GM19238 (cell line): ENCODE measurements around the gene CNBD2.
A peak's percentile ranks its signal among the peaks of the same experiment; 100 is the strongest.
"Not testable (repeated sequence)": the region's sequence is repeated elsewhere in the genome, so short reads cannot be mapped to it uniquely, and the experiment has no call there.

Source experiments
- DNase-seq: peaks from one replicate; pipeline ENCODE4 v3.0.0; 2011; ENCODE audit warnings: low spot score; ENCODE audit not compliant: insufficient read length

The CNBD2 gene

DNA sequence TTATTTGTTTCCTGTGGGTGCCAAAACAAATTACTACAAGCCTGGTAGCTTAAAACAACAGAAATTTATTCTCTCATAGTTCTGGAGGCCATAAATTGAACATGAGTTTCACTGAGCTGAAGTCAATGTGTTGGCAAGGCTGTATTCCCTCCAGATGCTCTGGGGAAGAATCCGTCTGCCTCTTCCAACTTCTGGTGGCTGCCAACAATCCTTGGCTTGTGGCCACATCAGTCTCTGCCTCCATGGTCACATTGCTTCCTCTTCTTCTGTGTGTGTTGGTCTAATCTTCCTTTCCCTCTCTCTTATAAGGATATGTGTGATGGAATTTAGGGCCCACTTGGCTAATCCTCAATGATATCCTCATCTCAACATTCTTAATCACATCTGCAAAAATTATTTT lies 93.4 kb downstream of the CNBD2 start:
- no peak for DNase-seq

DNA sequence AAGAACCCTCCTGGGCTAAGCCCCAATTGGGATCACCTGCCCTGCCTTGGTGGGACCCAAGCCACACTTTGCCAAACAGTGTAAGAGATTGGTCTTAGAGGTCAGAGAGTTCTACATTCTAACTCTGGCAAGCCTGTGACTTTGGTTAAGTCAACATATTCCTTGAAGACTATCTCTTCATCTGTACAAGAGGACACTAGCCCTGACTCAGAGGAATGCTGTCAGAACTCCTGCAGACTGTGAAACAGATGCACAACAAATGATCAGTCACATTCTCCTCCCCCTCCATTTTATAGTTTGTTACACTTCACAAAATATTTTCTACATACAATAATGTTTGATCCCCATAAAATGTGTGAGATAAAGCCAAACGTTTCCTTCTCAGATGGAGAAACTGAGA lies 94.4 kb downstream of the CNBD2 start:
- no peak for DNase-seq

DNA sequence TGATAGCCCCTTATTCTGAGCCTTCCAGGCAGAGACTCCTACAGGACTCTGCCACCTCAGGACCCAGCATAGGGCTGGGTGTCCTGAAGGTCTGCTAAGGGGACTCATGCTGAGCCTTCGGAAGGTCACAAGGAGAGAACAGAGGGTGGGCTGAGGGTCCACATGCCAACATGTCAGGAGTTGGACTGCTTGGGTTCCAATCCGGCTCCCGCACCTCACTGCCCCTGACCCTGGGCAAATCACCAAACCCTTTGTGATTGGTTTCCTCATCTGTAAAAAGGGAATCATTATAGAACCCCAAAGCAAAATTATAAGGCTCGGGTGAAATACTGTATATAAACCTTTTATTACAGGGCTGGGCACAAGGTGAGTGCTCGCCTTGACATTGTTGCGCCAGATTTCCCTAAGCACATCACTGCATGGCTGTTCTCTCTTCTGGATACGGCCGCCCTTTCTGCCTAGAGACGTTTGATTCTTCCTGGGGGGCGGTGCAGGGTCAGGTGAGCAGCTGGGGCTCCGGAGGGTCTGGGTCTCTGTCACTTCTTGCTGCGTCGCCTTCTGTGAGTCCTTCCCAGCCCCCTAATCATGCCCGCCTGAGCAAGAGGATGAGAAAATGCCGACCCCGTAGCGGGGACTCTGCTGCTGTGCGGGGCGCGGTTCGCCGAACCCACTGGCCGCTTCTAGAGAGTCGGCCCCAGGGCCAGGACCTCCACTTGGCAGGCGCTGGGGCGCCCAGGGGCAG lies 95.7 kb downstream of the CNBD2 start:
- DNase-seq: no peak

DNA sequence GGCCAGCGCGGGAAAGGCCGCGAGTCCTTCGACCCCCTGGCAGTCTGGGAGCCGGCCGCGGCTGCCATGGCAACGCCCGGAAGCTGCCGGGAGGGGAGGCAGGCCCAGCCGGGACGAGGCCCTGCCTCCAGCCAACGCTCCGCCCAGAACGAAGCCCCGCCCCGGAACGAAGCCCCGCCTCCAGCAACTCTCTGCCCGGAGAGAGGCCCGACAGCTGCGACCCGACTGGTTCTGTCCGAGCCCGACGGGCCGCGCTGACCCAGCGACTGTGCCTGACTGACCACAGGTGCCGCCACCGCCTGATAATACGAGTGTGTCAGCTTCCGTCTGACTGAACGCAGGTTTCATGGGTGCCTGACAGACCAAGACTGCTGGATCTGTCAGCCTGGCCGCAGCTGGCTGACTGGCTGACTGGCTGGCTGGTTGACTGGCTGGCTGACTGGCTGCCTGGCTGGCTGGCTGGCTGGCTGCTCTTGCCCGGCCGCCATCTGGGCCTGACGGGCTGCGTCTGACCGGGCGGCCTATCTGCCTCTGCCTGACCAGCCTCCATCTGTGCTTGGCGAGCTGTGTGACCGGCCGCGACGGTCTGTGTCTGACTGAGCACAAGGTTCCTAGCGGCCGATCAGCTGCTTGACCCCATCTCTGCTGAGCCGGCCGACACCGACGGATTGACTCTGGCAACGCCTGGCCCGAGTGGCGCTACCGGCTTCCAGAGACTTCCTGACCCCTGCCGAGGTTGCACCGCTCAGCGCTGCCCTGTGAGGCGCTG lies 96.5 kb downstream of the CNBD2 start:
- DNase-seq: peak; percentile 89

DNA sequence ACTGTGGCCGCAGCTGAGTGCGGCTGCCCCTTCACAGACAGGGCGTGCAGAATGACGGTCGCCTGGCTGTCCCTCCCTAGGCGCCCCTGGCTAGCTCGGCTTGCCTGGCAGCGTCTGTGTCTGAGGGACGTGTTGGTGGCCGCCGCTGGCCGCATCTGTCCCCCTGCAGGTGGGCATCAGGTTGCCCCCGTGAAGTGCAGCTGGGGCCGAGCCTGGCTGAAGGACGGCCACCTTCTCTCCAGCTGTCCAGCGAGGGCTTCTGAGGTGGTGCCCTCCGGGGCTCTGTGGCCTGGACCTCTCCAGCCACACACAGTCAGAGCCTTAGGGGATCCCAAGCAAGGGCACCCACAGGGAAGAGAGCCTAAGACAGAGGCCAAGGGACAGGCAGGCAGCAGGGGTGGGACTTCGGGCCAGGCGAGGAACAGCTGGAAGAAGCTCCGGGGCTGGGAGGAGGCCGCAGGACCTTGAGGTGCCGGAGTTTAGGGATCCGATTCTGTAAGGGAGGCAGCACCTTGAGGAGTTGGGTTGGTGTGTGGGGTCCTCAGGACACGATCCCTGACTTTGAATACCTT lies 97.1 kb downstream of the CNBD2 start:
- no peak for DNase-seq

DNA sequence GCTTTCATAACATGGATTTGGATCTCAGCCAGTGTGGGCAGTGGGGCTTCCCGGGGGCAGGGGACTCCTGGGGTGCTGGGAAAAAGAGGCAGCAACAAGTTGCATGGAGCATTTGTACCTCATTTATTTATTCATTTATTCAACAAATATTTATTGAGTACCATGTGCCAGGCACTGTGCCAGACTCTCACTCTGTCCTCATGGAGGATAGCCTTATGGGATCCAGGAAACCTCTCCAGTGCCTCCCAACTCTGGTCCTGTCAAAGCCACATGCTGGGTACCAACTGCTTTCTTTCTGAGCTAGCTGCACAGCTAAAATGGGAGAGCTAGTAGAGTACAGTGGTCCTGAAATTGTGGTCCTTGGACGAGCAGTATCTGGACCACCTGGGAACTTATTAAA lies 98.4 kb downstream of the CNBD2 start:
- DNase-seq: no peak

DNA sequence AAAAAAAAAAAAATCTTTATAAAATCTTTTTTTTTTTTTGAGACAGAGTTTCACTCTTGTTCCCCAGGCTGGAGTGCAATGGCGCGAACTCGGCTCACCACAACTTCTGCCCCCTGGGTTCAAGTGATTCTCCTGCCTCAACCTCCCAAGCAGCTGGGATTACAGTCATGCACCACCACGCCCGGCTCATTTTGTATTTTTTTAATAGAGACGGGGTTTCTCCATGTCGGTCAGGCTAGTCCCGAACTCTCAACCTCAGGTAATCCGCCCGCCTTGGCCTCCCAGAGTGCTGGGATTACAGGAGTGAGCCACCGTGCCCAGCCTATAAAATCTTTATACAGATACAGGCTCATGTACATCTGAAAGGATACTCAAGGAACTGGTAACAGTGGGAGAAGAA lies 100.1 kb downstream of the CNBD2 start:
- not testable (repeated sequence) for DNase-seq

DNA sequence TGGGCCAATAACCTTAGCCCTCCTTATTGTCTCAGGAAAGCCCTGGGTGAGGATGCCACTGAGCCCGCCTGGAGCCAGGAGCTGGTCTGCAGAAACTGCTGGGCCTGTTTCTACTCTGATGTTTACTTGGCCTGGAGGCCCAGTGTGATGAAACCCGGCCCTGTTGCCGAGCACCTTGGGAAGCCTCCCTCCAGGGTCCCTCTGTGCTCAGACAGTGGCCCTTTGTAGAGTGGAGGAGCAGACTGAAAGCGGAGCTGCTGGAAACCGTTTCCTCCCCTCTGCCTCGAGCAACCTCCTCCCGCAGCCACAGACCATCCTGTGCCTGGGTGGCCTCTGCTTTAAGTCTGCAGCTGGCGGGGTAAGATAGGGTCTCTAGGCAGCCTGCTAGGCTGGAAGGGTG lies 102.1 kb downstream of the CNBD2 start:
- DNase-seq: no peak

DNA sequence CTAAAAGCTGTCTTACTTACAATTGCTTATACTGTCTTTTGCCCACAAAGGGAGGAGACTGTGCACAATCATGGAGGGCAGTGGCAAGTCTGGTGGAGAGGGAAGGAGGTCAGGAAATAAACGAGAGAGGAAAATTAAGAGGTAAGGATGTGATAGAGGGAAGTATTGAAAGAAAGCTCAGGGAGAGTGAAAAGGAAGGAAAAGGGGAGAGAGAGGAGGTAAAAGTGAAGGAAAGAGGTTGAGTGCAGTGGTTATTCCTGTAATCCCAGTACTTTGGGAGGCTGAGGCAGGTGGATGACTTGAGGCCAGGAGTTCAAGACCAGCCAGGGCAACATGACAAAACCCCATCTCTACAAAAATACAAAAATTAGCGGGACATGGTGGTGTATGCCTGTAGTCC lies 103.5 kb downstream of the CNBD2 start:
- no peak for DNase-seq

DNA sequence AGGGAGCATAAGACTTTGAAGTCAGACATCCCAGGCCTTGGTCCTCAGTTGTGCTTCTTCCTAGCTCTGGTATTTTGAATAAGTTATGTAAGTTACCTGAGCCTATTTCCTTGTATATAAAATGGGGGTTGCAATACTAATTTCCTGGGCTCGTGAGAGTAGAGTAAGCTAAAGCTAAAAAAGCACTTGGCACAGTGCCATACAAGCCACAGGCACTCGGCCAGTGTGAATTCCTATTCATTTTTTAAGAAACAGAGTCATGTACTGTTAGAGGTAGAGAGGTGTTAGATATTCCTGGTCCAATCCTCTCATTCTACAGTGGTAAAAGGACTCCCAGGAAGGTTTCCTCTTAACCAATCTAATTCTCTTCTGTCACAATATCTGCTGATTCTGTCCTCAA lies 106.6 kb downstream of the CNBD2 start:
- no peak for DNase-seq

DNA sequence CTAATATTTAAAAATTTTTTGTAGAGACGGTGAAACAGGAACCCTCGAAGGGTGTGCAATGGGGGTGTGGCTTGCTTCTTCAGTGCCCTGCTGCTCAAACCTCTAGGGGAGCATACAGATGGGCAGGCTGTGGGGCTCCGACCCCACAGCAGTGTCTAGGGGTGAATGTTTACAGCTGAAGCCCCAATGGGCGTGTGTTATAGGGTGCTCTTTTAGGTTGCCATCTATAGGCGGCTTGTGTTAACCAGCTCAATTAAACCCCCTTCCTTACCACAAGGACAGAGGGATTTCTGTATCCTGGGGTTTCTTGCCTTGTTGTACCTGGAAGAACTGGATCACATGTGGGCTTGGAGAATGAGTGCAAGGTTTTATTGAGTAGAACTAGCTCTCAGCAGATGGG lies 109.4 kb downstream of the CNBD2 start:
- not testable (repeated sequence) for DNase-seq

DNA sequence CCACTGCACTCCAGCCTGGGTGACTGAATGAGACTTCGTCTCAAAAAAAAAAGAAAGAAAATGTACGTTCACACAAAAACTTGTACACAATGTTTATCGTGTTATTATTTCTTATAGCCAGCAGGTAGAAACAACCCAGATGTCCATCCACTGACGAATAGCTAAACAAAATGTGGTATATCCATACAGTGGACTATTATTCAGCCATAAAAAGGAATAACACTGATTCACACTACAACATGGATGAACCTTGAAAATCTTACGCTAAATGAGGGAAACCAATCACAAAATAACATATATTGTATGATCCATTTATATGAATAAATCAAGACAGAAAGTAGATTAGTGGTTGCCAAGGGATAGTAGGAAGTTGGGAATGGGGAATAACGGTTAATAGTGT lies 111.1 kb downstream of the CNBD2 start:
- no peak for DNase-seq

DNA sequence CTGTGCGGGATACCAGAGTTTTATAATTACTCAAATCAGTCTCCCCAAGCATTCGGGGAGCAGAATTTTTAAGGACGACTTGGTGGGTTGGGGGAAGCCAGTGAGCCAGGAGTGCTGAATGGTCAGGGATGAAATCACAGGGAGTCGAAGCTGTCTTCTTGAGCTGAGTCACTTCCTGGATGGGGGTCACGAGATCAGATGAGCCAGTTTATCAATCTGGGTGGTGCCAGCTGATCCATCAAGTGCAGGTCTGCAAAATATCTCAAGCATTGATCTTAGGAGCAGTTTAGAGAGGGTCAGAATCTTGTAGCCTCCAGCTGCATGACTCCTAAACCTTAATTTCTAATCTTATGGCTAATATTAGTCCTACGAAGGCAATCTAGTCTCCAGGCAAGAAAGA lies 111.6 kb downstream of the CNBD2 start:
- not testable (repeated sequence) for DNase-seq
